Endothelial cell of umbilical vein (primary cell): ENCODE data around the gene EZR. TPM values are rescaled to one million over a fixed set of nuclear protein-coding genes. Genes with fewer than 3 reads are reported as not detected.

Experiments used
- BruUV-seq: library from RNA; stranded (reverse); fragments of 400-500 nt; replicated peaks from 2 replicates; lab custom pipeline; 2021; lab: Mats Ljungman, UMichigan
- CTCF ChIA-PET: fragments of 300-600, 350-600 bp; sonication (Branson Sonifier 250); formaldehyde crosslinking; loops from one replicate; lab custom pipeline; 2021; ENCODE audit warnings: antibody characterized with exemption, inconsistent platforms; lab: Charles Lee
- POLR2A ChIA-PET: fragments of 300-600, 350-600 bp; sonication (Branson Sonifier 250); formaldehyde crosslinking; loops from one replicate; lab custom pipeline; 2021; ENCODE audit warnings: antibody characterized with exemption, inconsistent platforms; lab: Charles Lee
- DNase-seq: peaks from one replicate; pipeline ENCODE4 v3.0.0-alpha.2; 2011; ENCODE audit warnings: low read depth, low spot score
- FAIRE-seq: peaks from 2 replicates; lab custom pipeline; 2011; peaks lifted over from hg19 to GRCh38; lab: Jason Lieb, UNC
- H2AFZ ChIP-seq: 2 replicates; pipeline ENCODE4 v1.6.0; 2012; ENCODE audit warnings: low read depth, low read length, control low read depth, inconsistent platforms
- H3K27ac ChIP-seq: 2 replicates; pipeline ENCODE4 v1.5.1; 2011; ENCODE audit warnings: low read depth, mild to moderate bottlenecking, control low read depth, low read length, moderate library complexity; ENCODE audit not compliant: insufficient read depth
- H3K27me3 ChIP-seq, 2 experiments: 2 replicates each; pipeline versions ENCODE4 v1.6.0 to v1.6.1; 2011; ENCODE audit warnings: low read length in 2 of 2, mixed read lengths in 1 of 2; ENCODE audit not compliant: control insufficient read depth in 2 of 2, insufficient read depth in 2 of 2
- H3K36me3 ChIP-seq, 2 experiments: 2 replicates in 1 of 2; 3 replicates in 1 of 2; pipeline ENCODE4 v1.5.1; 2011; ENCODE audit warnings: low read length in 2 of 2, mild to moderate bottlenecking in 1 of 2, moderate library complexity in 1 of 2; ENCODE audit not compliant: control insufficient read depth in 2 of 2, insufficient read depth in 2 of 2; ENCODE audit errors: extremely low read depth in 1 of 2
- H3K4me1 ChIP-seq: 3 replicates; pipeline ENCODE4 v1.5.1; 2011; ENCODE audit warnings: mild to moderate bottlenecking, low read length; ENCODE audit not compliant: control insufficient read depth, insufficient read depth; ENCODE audit errors: extremely low read depth
- H3K4me2 ChIP-seq: 2 replicates; pipeline ENCODE4 v1.6.1; 2011; ENCODE audit warnings: low read length, control low read depth, mixed read lengths; ENCODE audit not compliant: insufficient read depth
- H3K4me3 ChIP-seq, 3 experiments: fragments of 200-600 bp in 1 of 3; sonication (generic), shearing (Covaris generic) in 1 of 3; replicated peaks in 1 of 3; 2 replicates each; pipeline ENCODE4 v1.5.1; 2011 to 2016; ENCODE audit warnings: control low read depth in 3 of 3, low read length in 3 of 3, mild to moderate bottlenecking in 2 of 3, inconsistent platforms in 1 of 3, low read depth in 1 of 3, moderate library complexity in 1 of 3; ENCODE audit not compliant: insufficient read depth in 1 of 3
- H3K79me2 ChIP-seq: 2 replicates; pipeline ENCODE4 v1.6.0; 2012; ENCODE audit warnings: low read length, inconsistent platforms; ENCODE audit not compliant: control insufficient read depth, insufficient read depth
- H3K9ac ChIP-seq: replicated peaks from 2 replicates; pipeline ENCODE3; 2011; ENCODE audit warnings: low read length, control low read depth; ENCODE audit not compliant: insufficient read depth; ENCODE audit errors: extremely low read depth
- H3K9me1 ChIP-seq: replicated peaks from 3 replicates; pipeline ENCODE4 v1.6.0; 2011; ENCODE audit warnings: mild to moderate bottlenecking, low read length; ENCODE audit not compliant: control insufficient read depth, insufficient read depth; ENCODE audit errors: extremely low read depth
- H3K9me3 ChIP-seq: replicated peaks from 2 replicates; pipeline ENCODE4 v1.5.1; 2012; ENCODE audit warnings: low read length, inconsistent platforms; ENCODE audit not compliant: control insufficient read depth, insufficient read depth
- H4K20me1 ChIP-seq: replicated peaks from 2 replicates; pipeline ENCODE3; 2011; ENCODE audit warnings: mild to moderate bottlenecking, low read length; ENCODE audit not compliant: control insufficient read depth, insufficient read depth; ENCODE audit errors: extremely low read depth
- CTCF ChIP-seq, 2 donors: IDR thresholded peaks; 1 replicate in 1 of 2; 2 replicates in 1 of 2; pipeline ENCODE4 v1.5.1; 2011; ENCODE audit warnings: low read length in 2 of 2, mild to moderate bottlenecking in 2 of 2, moderate library complexity in 2 of 2, control low read depth in 1 of 2, inconsistent platforms in 1 of 2, low read depth in 1 of 2; ENCODE audit not compliant: insufficient read depth in 1 of 2; ENCODE audit errors: extremely low read depth in 1 of 2
- EZH2 ChIP-seq: IDR thresholded peaks from 2 replicates; pipeline ENCODE4 v1.6.1; 2012; ENCODE audit warnings: borderline replicate concordance, low read depth, mild to moderate bottlenecking, moderate library complexity, low read length, inconsistent platforms; ENCODE audit not compliant: severe bottlenecking
- FOS ChIP-seq: IDR thresholded peaks from 2 replicates; pipeline ENCODE4 v1.6.1; 2011; ENCODE audit warnings: mild to moderate bottlenecking, low read length, moderate library complexity, borderline replicate concordance; ENCODE audit not compliant: insufficient read depth
- GATA2 ChIP-seq: IDR thresholded peaks from 2 replicates; pipeline ENCODE4 v1.7.0; 2011; ENCODE audit warnings: low read depth, mild to moderate bottlenecking, moderate library complexity, mixed read lengths, low read length; ENCODE audit not compliant: insufficient read length, insufficient read depth
- JUN ChIP-seq: IDR thresholded peaks from 2 replicates; pipeline ENCODE4 v1.6.1; 2011; ENCODE audit warnings: borderline replicate concordance, low read depth; ENCODE audit not compliant: insufficient read length, insufficient read depth
- MYC ChIP-seq: IDR thresholded peaks from one replicate; pipeline ENCODE4 v1.6.1; 2011; ENCODE audit warnings: mild to moderate bottlenecking, low read depth, low read length
- POLR2A ChIP-seq: IDR thresholded peaks from 2 replicates; pipeline ENCODE4 v1.6.1; 2012; ENCODE audit warnings: low read depth, mild to moderate bottlenecking, control low read depth, low read length
- POLR2AphosphoS5 ChIP-seq: IDR thresholded peaks from 2 replicates; pipeline ENCODE4 v1.6.1; 2012; ENCODE audit warnings: low read depth, mild to moderate bottlenecking, control low read depth, low read length, moderate library complexity; ENCODE audit not compliant: insufficient read depth
- dilution Hi-C: fragments of 300-500 bp; cut with MboI; formaldehyde crosslinking; loops from one replicate; pipeline ENCODE4 v1.15.0; 2019; ENCODE audit warnings: low sequenced_read_pairs; ENCODE audit not compliant: extremely low pct_ligation_motif_present
- intact Hi-C: fragments of 100-400 bp; cut with micrococcal nuclease; formaldehyde crosslinking; loops from one replicate; pipeline ENCODE4 v1.10.0; 2022
- polyA plus RNA-seq, 4 experiments: library from polyadenylated mRNA; depleted of rRNA in 3 of 4; stranded (reverse) in 3 of 4; unstranded in 1 of 4; fragments of >200 nt; gene quantifications; 2 replicates each; pipeline versions ENCODE4 v1.2.1 to v1.2.3, GENCODE V29; 2011 to 2012; ENCODE audit warnings: missing spikeins in 1 of 4
- total RNA-seq: library from RNA; stranded (reverse); gene quantifications from 2 replicates; pipeline ENCODE4 v1.2.3, GENCODE V29; 2021
- TF ChIP-seq, protein P1 (sequence below): IDR thresholded peaks from 2 replicates; pipeline ENCODE4 v1.6.1; 2011; ENCODE audit not compliant: insufficient read depth, insufficient read length

Gene EZR
- total and polyA plus RNA-seq, 2 donors (not counting 3 experiments of a cell fraction or from before 2014, with no cell fraction given), result 58.5 to 108 TPM

- no peak overlapping the region for H2AFZ ChIP-seq
- CTCF ChIA-PET, result interaction anchor here (1.4 kb wide), 1 partner anchor 54 kb away, joined by 4 read pairs; no protein-coding TSS in a partner anchor
- peaks cover 97% of the 10 kb centered on the region for H3K79me2 ChIP-seq
- H3K9ac ChIP-seq, result no peak overlapping the region
- peaks cover 4% of the 10 kb centered on the region for H4K20me1 ChIP-seq
- TF ChIP-seq POLR2A (no peak), CTCF (IDR thresholded peaks at IDR 0.05; ENCODE audit: extremely low read depth in 1 of 2, insufficient read depth in 1 of 2, low read depth in 1 of 2, low read length in 2 of 2) (no peak), GATA2 (no peak), MYC (no peak), FOS (no peak), JUN (no peak), EZH2 (no peak), POLR2AphosphoS5 (no peak)
- TF ChIP-seq, protein P1, sequence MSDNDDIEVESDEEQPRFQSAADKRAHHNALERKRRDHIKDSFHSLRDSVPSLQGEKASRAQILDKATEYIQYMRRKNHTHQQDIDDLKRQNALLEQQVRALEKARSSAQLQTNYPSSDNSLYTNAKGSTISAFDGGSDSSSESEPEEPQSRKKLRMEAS, result no peak
- POLR2A ChIA-PET, result no interaction called here
- dilution Hi-C loops (no loop called here), intact Hi-C loops (no loop called here)
- no TSS peak for BruUV-seq
- H3K4me2 ChIP-seq, result no peak overlapping the region
- no peaks in the 10 kb centered on the region for H3K9me1 ChIP-seq
- no peaks in the 10 kb centered on the region for H3K27me3 ChIP-seq
- H3K9me3 ChIP-seq, result no peaks in the 10 kb centered on the region
- FAIRE-seq, result no peak
- no peaks in the 10 kb centered on the region for H3K36me3 ChIP-seq
- H3K4me3 ChIP-seq, result no peak overlapping the region
- no peak overlapping the region for H3K27ac ChIP-seq
- peaks cover 17% of the 10 kb centered on the region for H3K4me1 ChIP-seq
- DNase-seq, result no peak
Measured at GRCh38 chr6:158796353-158796752, 22.8 kb downstream of the EZR start.
